GM18526 (cell line): ENCODE measurements around the gene CDC42EP5.

Source experiments
- POLR2A ChIP-seq: IDR thresholded peaks from 3 replicates; pipeline ENCODE4 v1.6.1; 2011; ENCODE audit not compliant: insufficient read length; ENCODE audit errors: extremely low read depth

CDC42EP5 gene

DNA sequence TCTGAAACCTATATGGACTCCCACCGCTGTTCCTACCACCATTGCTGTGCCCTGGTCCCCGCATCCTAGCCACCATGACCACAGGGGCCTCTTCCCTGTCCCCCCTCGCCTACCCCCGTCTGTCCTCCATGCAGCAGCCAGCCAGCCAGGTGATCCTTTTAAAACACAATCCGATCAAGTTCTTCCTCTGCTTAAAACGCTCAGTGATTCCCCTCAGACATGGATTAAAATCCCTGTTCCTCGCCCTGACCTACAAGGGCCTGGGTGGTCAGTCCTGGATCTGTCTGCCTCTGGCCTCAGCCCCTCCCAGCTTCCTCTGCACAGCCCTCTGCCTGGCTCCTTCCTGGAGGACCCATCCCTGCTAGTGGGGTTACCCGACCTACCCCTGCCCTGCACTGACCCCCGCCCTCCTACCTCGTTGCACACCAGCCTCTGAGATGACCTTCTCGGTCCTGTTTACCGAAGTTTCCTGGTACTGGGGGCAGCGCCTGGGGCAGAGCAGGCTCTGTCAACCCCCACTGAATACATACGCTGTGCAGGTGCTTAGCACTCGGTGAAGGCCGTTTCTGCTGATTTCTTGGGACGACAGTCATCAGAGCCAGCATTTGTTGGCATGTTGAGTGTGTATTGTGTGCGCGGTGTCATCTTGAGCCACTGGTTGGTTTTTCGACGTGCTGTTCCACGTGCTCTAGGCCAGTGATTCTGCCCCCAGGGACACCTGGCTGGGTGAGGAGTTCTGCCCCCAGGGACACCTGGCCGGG, 38.8 kb downstream of the CDC42EP5 start:
- TF ChIP-seq POLR2A, result no peak

DNA sequence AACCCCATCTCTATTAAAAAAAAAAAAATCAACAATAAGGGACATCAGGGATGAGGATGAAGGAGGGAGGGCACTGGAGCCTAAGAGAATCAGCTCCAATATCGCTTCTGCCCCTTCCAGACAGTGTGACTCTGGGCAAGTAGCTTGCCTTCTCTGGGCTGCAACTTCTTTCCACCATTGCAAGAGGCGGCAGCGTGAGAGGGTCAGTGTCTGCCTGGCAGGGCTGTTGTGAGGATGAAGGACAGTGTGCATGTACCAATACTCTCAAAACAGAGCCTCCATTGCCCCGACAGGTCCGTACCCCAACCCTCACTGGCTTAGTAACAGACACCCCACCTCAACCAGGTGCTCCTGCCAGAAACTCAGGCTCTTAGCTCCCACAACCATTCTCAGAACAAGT, 39.4 kb downstream of the CDC42EP5 start:
- TF ChIP-seq POLR2A, result no peak

DNA sequence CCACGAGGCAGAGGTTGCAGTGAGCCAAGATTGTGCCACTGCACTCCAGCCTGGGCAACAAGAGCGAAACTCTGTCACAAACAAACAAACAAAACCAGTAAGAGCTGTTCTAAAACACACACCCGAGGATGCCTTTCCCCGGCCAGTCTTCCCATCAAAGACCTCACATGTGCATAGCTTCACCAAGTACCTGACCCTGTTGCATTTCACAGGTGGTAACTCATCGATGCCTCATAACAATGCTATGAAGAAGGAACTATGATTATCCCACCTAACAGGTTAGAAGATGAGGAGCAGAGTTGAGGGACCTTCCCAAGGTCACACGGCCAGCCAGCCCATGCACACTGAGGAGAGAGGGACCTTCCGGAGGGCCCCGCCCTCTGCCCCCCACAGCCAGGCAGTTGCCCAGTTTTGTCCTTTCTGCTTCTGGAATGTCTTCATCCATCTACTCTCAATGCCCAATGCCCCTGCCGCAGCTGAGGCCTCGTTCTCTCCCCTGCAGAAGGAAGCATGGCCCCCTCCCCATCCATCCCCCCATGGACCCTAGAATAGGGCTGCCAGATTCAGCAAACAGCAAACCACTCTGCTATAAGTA, 40.9 kb downstream of the CDC42EP5 start:
- no peak for TF ChIP-seq POLR2A

DNA sequence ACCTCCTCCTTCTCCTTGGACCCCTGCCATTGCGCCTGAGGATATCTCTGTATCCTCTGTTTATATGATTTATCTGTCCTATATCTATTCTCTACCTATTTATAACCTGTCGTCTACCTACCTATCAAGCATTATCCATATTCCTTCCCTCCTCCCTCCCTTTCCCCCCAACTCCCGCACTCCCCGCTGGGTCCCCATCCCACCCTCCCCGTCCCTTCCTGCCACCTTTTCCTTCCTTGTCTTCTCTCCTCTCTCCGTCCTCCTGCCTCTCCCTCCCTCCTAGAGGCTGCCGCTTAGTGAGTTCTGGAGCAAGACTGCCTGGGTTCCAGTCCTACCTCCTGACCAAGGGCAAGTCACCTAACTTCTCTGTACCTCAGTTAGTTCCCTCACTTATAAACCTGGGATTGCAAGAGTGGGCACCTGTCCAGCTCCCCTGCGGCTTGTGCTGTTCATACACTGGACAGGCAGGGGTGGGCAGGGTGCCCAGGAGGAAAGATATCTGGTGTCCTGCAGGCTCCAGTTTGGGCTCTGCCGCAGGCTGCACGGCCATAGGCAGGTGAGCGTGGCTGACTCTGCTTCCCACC, 41.7 kb downstream of the CDC42EP5 start:
- no peak for TF ChIP-seq POLR2A

DNA sequence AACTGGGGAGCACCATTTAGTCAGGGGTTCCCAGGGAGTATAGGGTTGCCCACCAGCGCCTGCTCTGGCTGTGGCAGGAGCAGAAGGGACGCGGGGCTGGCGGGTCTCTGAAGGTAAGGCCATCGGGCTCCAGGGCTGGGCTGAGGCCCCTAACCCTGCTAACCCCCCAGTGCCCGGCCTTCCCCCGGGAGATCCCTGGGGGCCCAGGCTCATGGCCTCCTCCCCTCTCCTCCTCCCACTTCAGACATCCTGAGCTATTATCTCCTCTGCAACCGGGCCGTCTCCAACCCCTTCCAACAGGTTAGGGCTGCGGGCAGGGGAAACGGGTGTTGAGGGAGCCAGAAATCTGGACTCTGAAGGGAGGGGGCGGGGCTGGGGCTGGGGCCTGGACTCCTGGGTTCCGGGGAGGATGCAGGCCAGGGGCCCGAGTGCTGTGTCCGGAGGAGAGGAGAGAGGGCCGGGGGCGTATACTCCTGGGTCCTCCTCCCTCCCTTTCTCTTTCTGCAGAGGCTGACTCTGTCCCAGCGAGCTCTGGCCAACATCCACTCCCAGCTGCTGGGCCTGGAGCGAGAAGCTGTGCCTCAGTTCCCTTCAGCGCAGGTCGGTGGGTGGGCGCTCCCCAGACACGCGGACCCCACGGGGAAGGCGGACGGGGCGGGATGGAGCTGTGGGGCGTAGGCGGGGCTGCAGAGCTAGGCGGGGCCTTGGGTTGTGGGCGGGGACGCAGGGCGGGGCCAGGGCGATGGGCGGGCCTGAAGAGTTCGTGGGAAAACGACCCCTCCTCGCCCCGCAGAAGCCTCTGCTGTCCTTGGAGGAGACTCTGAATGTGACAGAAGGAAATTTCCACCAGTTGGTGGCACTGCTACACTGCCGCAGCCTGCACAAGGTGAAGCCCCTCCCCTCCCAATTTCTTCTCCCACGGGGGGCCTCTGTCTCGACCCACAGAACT, 42.5 kb downstream of the CDC42EP5 start:
- TF ChIP-seq POLR2A, result no peak

DNA sequence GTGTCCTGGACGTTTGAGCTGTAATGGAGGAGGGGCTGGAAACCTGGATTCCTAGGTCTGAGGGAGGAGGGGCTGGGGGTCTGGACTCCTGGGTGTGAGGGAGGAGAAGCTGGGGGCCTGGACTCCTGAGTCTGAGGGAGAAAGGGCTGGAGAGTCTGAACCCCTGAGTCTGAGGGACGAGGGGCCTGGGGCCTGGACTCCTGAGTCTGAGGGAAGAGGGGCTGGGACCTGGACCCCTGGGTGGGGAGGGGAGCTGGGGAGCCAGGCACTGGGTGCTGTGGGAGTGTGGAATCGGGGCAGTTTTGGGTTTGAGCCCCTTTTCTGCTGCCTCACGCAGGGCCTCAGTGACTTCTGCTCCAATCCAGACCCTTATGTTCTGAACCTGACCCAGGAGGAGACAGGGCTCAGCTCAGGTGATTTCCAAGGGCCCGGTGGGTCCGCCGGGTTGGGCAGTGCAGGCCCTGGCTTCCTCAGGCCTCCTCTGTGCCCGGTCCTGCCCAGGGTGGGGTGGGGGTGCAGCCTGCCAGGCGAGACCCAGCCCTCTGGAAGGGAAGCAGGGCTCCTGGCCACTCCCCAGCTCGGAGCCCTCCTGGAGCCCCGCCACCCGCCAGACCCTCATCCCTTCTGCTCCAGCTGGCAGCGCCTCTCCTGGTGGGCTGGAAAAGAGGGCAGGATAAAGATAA, 43.4 kb downstream of the CDC42EP5 start:
- no peak for TF ChIP-seq POLR2A

DNA sequence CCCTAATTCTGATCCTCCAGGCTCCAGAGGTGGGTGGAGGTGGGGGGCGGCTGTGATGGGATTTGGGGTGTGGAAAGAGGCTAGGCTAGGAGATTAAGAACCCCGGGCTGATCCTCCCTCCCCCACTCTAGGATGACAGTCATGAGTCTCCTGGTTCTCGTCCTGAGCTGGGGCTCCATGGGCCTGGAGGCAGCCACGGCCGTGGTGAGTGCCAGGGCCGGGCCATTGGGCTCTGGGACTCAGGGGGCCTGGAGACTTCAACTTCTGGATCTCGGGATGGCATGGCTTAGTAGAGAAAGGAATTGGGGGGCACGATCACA, 44.0 kb downstream of the CDC42EP5 start:
- TF ChIP-seq POLR2A, result no peak

DNA sequence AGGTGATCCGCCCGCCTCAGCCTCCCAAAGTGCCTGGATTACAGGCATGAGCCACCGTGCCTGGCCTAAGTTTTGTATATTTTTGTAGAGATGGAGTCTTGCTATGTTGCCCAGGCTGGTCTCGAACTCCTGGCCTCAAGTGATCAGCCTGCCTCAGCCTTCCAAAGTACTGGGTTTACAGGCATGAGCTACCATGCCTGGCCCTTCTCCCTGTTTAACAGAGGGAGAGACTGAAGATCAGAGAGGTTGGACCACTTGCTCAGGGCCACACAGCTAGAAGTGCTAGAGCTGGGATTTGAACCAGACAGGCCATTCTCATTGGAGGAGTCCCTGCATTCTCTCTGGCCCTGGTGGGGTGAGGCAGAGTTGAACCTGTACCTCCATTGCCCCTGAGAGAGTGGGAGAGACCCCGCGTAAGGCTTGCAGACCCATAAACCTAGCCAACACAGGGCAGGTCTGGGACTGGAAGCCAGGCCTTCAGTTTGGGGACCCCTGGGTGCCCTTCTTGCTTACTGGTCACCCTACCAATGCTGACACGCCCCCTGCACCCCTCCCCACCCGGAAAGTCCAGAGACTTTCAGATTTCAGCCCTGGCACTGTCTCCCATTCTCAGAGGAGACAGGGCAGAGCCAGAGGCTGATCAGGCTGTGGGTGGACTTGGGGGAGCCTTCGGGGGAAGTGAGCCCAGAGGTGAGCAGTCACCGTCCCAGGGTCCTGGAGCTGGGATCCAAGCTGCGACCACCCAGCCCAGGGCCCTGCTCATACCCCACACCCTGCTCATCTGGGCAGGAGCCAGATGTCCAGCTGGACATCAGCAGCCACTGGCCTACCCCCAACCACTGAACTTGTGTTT, 44.5 kb downstream of the CDC42EP5 start:
- TF ChIP-seq POLR2A, result no peak

DNA sequence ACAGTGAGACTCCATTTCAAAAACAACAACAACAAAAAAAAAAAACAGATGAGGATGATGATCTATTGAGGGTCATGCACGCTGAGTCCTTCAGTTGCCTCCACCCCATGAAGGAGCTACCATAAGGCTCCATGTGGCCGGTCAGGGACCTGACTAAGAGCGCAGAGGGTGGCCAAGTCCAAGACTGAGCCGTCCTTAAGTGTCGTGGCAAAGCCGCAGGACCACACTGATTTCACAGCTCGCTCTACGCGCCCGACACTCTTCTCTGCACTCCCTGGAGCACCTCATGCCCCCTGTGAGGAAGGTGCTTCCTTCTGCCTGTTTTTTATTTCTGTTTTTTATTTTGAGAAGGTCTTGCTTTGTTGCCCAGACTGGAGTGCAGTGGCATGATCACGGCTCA, 45.5 kb downstream of the CDC42EP5 start:
- TF ChIP-seq POLR2A, result no peak

DNA sequence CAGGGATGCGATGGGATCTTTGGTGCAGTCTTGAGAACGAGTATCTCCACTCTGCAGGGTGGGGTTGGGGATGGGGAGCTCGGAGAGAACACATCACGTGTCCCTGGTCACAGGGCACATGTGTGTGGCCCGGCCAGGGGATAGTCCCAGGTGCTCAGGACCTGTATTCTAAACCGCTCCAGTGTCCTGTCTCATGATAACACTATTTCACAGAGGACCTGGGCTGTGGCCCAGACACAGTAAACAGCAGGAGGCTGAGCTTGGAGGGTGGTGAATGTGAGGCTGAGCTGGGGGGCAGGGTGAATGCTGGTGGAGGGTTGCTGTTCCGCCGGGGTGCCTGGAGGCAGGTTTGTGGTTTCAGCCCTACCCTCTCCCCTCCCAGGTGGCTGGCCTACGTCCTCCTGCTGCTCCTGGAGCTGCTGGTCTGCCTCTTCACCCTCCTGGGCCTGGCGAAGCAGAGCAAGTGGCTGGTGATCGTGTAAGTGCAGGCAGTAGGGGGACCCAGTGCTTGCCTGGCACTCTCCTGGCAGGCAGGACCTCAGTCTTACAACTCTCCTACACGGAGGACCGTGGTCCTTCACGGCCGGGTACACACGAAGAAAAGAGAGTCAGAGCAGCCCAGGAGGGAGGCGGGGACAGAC, 46.7 kb downstream of the CDC42EP5 start:
- no peak for TF ChIP-seq POLR2A

DNA sequence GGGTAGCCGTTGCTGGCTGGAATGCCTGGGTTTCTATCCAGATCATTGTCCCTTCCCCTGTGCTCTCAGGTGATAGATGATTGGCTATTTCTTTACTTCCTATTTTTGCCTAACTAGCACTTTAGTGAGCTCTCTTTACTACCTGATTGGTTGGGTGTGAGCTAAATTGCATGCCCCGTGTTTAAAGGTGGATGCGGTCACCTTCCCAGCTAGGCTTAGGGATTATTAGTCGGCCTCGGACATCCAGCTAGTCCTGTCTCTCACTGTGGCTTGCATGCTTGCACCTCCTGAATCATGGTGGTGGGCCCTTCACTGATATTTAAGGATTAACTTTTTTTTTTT, 47.7 kb downstream of the CDC42EP5 start:
- TF ChIP-seq POLR2A, result no peak

DNA sequence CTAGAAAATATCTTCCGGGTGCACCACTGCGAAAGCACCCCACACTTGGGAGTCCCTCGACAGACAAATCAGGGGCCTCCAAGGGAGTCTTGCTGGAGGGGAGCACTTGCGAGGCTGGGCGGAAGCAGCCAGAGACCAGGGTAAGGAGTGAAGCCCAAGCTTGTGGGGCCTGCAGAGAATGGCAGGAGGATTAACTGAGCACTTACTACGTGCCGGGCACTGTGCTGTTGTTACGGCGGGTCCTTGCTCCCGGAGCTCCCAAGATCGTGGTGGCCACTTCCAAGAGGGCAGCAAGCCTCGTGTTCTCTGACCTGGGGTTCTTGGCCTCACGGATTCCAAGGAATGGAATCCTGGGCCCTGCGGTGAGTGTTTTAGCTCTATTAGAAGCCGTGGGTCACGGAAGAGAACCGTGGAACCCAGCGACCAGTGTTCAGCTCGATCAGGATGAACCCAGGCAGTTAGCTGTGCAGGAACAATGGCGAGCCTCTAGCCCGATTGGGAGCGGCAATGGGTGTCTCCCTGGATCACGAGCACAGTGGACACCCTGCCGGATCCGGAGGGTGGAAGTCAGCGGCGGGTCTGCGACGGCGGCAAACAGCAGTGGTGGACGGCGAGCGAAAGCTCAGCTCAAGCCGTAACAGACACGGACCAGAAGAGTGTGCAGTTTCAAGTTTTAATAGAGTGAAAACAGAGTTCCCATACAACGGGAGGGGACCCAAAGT, 48.3 kb downstream of the CDC42EP5 start:
- no peak for TF ChIP-seq POLR2A

DNA sequence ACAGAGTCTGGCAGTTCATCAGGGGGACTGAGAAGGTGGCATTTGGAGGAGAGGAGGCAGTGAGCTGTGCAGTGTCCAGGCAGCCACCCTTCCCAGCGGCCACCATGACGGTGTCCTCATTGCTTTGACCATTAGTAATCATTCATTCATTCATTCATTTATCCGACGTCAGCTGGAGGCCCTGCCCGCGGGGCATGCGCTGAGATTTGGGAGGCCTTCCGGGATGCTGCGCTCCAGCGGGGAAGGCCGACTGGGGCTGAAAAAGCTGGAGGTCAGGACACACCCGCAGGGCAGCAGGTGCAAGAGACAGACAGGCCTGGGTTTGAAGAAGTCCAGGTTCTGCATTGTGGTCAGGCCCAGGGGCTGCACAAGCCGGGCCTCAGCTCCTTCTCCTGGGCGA, 48.9 kb downstream of the CDC42EP5 start:
- no peak for TF ChIP-seq POLR2A
